H9 (cell line): ENCODE measurements around the gene F2. TPM values are rescaled to one million over a fixed set of nuclear protein-coding genes. Genes with fewer than 3 reads are reported as not detected.

ENCODE experiments used
- DNase-seq: peaks from one replicate; pipeline ENCODE4 v3.0.0-alpha.2; 2017
- H2AFZ ChIP-seq: one replicate; pipeline ENCODE4 v1.6.1; 2013; ENCODE audit warnings: mild to moderate bottlenecking, low read length, control low read depth, moderate library complexity
- H2AK5ac ChIP-seq: 2 replicates; pipeline ENCODE4 v1.6.1; 2013; ENCODE audit warnings: low read length, control low read depth, mixed read lengths; ENCODE audit not compliant: insufficient read length
- H2BK120ac ChIP-seq: one replicate; pipeline ENCODE4 v1.6.1; 2013; ENCODE audit warnings: low read depth, mild to moderate bottlenecking, low read length, control low read depth, inconsistent platforms; ENCODE audit not compliant: poor library complexity, severe bottlenecking
- H2BK12ac ChIP-seq: 2 replicates; pipeline ENCODE4 v1.6.1; 2013; ENCODE audit warnings: low read length, control low read depth, mixed read lengths, low read depth; ENCODE audit not compliant: insufficient read length
- H2BK15ac ChIP-seq: 2 replicates; pipeline ENCODE4 v1.6.1; 2013; ENCODE audit warnings: low read depth, low read length, control low read depth
- H2BK20ac ChIP-seq: one replicate; pipeline ENCODE4 v1.6.1; 2013; ENCODE audit warnings: low read depth, mild to moderate bottlenecking, low read length, control low read depth, inconsistent platforms; ENCODE audit not compliant: poor library complexity, severe bottlenecking
- H2BK5ac ChIP-seq: 2 replicates; pipeline ENCODE4 v1.6.1; 2013; ENCODE audit warnings: low read length, control low read depth, mixed read lengths; ENCODE audit not compliant: insufficient read length
- H3K14ac ChIP-seq: 2 replicates; pipeline ENCODE4 v1.6.1; 2013; ENCODE audit warnings: low read length, control low read depth; ENCODE audit not compliant: insufficient read depth
- H3K18ac ChIP-seq: 2 replicates; pipeline ENCODE4 v1.6.1; 2013; ENCODE audit warnings: low read depth, mild to moderate bottlenecking, mixed read lengths, low read length, control low read depth; ENCODE audit not compliant: insufficient read length
- H3K23ac ChIP-seq: 2 replicates; pipeline ENCODE4 v1.6.1; 2013; ENCODE audit warnings: low read length, control low read depth, mixed read lengths, low read depth; ENCODE audit not compliant: insufficient read length
- H3K23me2 ChIP-seq: 2 replicates; pipeline ENCODE4 v1.6.1; 2013; ENCODE audit warnings: low read depth, mild to moderate bottlenecking, mixed read lengths, low read length, control low read depth; ENCODE audit not compliant: insufficient read length, poor library complexity, severe bottlenecking
- H3K27ac ChIP-seq: 2 replicates; pipeline ENCODE4 v1.5.1; 2013; ENCODE audit warnings: low read length, control low read depth, mixed read lengths, low read depth; ENCODE audit not compliant: insufficient read length
- H3K27me3 ChIP-seq: 2 replicates; pipeline ENCODE4 v1.6.1; 2013; ENCODE audit warnings: low read length, control low read depth, inconsistent platforms; ENCODE audit not compliant: insufficient read depth
- H3K4ac ChIP-seq: 2 replicates; pipeline ENCODE4 v1.6.1; 2013; ENCODE audit warnings: low read depth, mild to moderate bottlenecking, control low read depth, inconsistent platforms, low read length, moderate library complexity
- H3K4me1 ChIP-seq: 2 replicates; pipeline ENCODE4 v1.6.1; 2013; ENCODE audit warnings: low read length, control low read depth, inconsistent platforms; ENCODE audit not compliant: insufficient read depth
- H3K4me2 ChIP-seq: 2 replicates; pipeline ENCODE4 v1.6.1; 2013; ENCODE audit warnings: low read length, control low read depth, mixed read lengths; ENCODE audit not compliant: insufficient read length, insufficient read depth
- H3K56ac ChIP-seq: 2 replicates; pipeline ENCODE4 v1.6.1; 2013; ENCODE audit warnings: low read depth, mild to moderate bottlenecking, mixed read lengths, low read length, control low read depth; ENCODE audit not compliant: insufficient read length
- H3K79me1 ChIP-seq: 2 replicates; pipeline ENCODE4 v1.6.1; 2013; ENCODE audit warnings: low read depth, mild to moderate bottlenecking, moderate library complexity, low read length, control low read depth, inconsistent platforms; ENCODE audit not compliant: insufficient read depth, poor library complexity, severe bottlenecking
- H3K79me2 ChIP-seq: 2 replicates; pipeline ENCODE4 v1.6.1; 2013; ENCODE audit warnings: low read length, control low read depth, inconsistent platforms; ENCODE audit not compliant: insufficient read depth
- H3K9ac ChIP-seq: 2 replicates; pipeline ENCODE4 v1.6.1; 2013; ENCODE audit warnings: low read length, control low read depth, mixed read lengths; ENCODE audit not compliant: insufficient read length; ENCODE audit errors: extremely low read depth
- H3K9me3 ChIP-seq: one replicate; pipeline ENCODE4 v1.6.1; 2013; ENCODE audit warnings: low read depth, low read length, inconsistent platforms; ENCODE audit not compliant: control insufficient read depth
- H3T11ph ChIP-seq: one replicate; pipeline ENCODE4 v1.6.1; 2013; ENCODE audit warnings: mild to moderate bottlenecking, low read length, control low read depth, inconsistent platforms
- H4K20me1 ChIP-seq: one replicate; pipeline ENCODE4 v1.6.1; 2013; ENCODE audit not compliant: control insufficient read depth, insufficient read length, insufficient read depth
- H4K5ac ChIP-seq: 2 replicates; pipeline ENCODE4 v1.6.1; 2013; ENCODE audit warnings: low read depth, mild to moderate bottlenecking, mixed read lengths, low read length, control low read depth; ENCODE audit not compliant: insufficient read length
- H4K8ac ChIP-seq: replicated peaks from 2 replicates; pipeline ENCODE4 v1.6.1; 2013; ENCODE audit warnings: low read length, control low read depth, mixed read lengths, low read depth; ENCODE audit not compliant: insufficient read length
- H4K91ac ChIP-seq: 2 replicates; pipeline ENCODE4 v1.6.1; 2013; ENCODE audit warnings: low read depth, mild to moderate bottlenecking, moderate library complexity, mixed read lengths, low read length, control low read depth; ENCODE audit not compliant: insufficient read length
- H3K27ac Mint-ChIP-seq, 3 experiments: 2 replicates in 2 of 3; 3 replicates in 1 of 3; pipeline ENCODE4 v1.8.0; 2020 to 2021; ENCODE audit warnings: mixed read lengths in 3 of 3, mild to moderate bottlenecking in 1 of 3, moderate library complexity in 1 of 3
- H3K27me3 Mint-ChIP-seq: 2 replicates; pipeline ENCODE4 v1.8.0; 2021; ENCODE audit warnings: low read depth, mild to moderate bottlenecking, moderate library complexity, mixed read lengths
- H3K36me3 Mint-ChIP-seq, 3 experiments: 2 replicates in 2 of 3; 3 replicates in 1 of 3; pipeline ENCODE4 v1.8.0; 2020 to 2021; ENCODE audit warnings: low read depth in 3 of 3, mixed read lengths in 3 of 3; ENCODE audit not compliant: insufficient read depth in 1 of 3
- H3K4me1 Mint-ChIP-seq, 2 experiments: 2 replicates each; pipeline ENCODE4 v1.8.0; 2020; ENCODE audit warnings: mixed read lengths in 2 of 2
- H3K4me3 Mint-ChIP-seq, 2 experiments: 2 replicates in 1 of 2; 3 replicates in 1 of 2; pipeline ENCODE4 v1.8.0; 2020 to 2021; ENCODE audit warnings: mild to moderate bottlenecking in 2 of 2, mixed read lengths in 2 of 2, moderate library complexity in 1 of 2
- H3K9me3 Mint-ChIP-seq, 2 experiments: 2 replicates in 1 of 2; 3 replicates in 1 of 2; pipeline ENCODE4 v1.8.0; 2020; ENCODE audit warnings: mild to moderate bottlenecking in 2 of 2, mixed read lengths in 2 of 2, moderate library complexity in 1 of 2
- CTCF ChIP-seq: fragments of 200-600 bp; sonication (generic); conservative IDR thresholded peaks from 3 replicates; pipeline ENCODE4 v1.8.0; 2021; ENCODE audit warnings: antibody characterized with exemption, mild to moderate bottlenecking
- WGBS: extraction: QIAGEN DNeasy Blood & Tissue Kit; methylation state at CpG from one replicate; pipeline ENCODE4 v1.1.7; 2013; ENCODE audit warnings: missing lambda C conversion rate, low lambda C conversion rate, mixed read lengths; ENCODE audit not compliant: insufficient read length; ENCODE audit errors: extremely low coverage; 5-methylcytosine and 5-hydroxymethylcytosine counted together
- total RNA-seq: library from RNA; stranded (reverse); gene quantifications from 2 replicates; pipeline ENCODE4 v1.2.1, GENCODE V29; 2021

The F2 gene
- total RNA-seq, 1 experiment from 2014 or later, result not detected

- TF ChIP-seq CTCF, result no peak
- no peaks in the 10 kb centered on the region for H3K9me3 ChIP-seq
- H2BK5ac ChIP-seq, result no peak overlapping the region
- no peak overlapping the region for H3K23ac ChIP-seq
- no peak overlapping the region for H2BK15ac ChIP-seq
- Mint-ChIP-seq H3K4me3 (no peak overlapping the region), H3K9me3 (no peaks in the 10 kb centered on the region; a peak in 1 of 5 replicates), H3K4me1 (peaks cover 6 to 8% of the 10 kb centered on the region in 2 experiments), H3K36me3 (peaks cover 7 to 11% (median 8%) of the 10 kb centered on the region in 3 experiments; a peak in 6 of 7 replicates), H3K27ac (no peak overlapping the region), H3K27me3 (no peaks in the 10 kb centered on the region; the same call in 1 of the 2 replicates)
- whole genome bisulfite sequencing, result no CpG with 5 or more reads among the region's 5 CpGs
- no peaks in the 10 kb centered on the region for H3K79me2 ChIP-seq
- no peak overlapping the region for H2AK5ac ChIP-seq
- H2BK120ac ChIP-seq, result no peak overlapping the region
- H3K79me1 ChIP-seq, result no peaks in the 10 kb centered on the region
- no peak overlapping the region for H4K5ac ChIP-seq
- no peak overlapping the region for H3K14ac ChIP-seq
- no peak overlapping the region for H2BK12ac ChIP-seq
- no peak overlapping the region for H4K91ac ChIP-seq
- H4K20me1 ChIP-seq, result no peaks in the 10 kb centered on the region
- no peak overlapping the region for H3K56ac ChIP-seq
- H3K4me1 ChIP-seq, result no peaks in the 10 kb centered on the region
- no peak overlapping the region for H3K4ac ChIP-seq
- no peak overlapping the region for H3T11ph ChIP-seq
- no peak overlapping the region for H3K4me2 ChIP-seq
- H4K8ac ChIP-seq, result no peak overlapping the region
- no peak for DNase-seq
- no peak overlapping the region for H2AFZ ChIP-seq
- H3K23me2 ChIP-seq, result no peaks in the 10 kb centered on the region
- H3K9ac ChIP-seq, result no peak overlapping the region
- H3K18ac ChIP-seq, result no peak overlapping the region
- H3K27me3 ChIP-seq, result no peaks in the 10 kb centered on the region
- H2BK20ac ChIP-seq, result no peak overlapping the region
- H3K27ac ChIP-seq, result no peak overlapping the region
These were observed 17.6 kb downstream of the F2 start for GRCh38 chr11:46736615-46737014.
